PC-3 (cell line): Measurements from ENCODE around the gene ENAH.

ENCODE experiments used
- CTCF ChIP-seq: fragments of 300-600 bp; sonication (generic); conservative IDR thresholded peaks from 2 replicates; pipeline ENCODE4 v1.5.1; 2017; ENCODE audit warnings: antibody characterized with exemption, low read depth, mild to moderate bottlenecking, low read length
- EZH2 ChIP-seq: fragments of 300-600 bp; sonication (generic); IDR thresholded peaks from one replicate; pipeline ENCODE4 v1.6.1; 2017; ENCODE audit warnings: antibody characterized with exemption, mild to moderate bottlenecking, low read length; ENCODE audit not compliant: unreplicated experiment

- TF ChIP-seq EZH2, result no peak
- no peak for TF ChIP-seq CTCF
These were observed 119.7 kb downstream of the ENAH start for GRCh38 chr1:225533238-225533637.
